BLaER1 (cell line): ENCODE data around the gene ASB12.

Experiments
- H3K27ac ChIP-seq: shearing (Covaris generic); formaldehyde crosslinking; 2 replicates; pipeline ENCODE4 v1.8.1; 2022
- H3K27me3 ChIP-seq: shearing (Covaris generic); formaldehyde crosslinking; 2 replicates; pipeline ENCODE4 v1.8.1; 2022
- H3K36me3 ChIP-seq: shearing (Covaris generic); formaldehyde crosslinking; 2 replicates; pipeline ENCODE4 v1.8.1; 2022
- H3K4me1 ChIP-seq: shearing (Covaris generic); formaldehyde crosslinking; 2 replicates; pipeline ENCODE4 v1.8.1; 2022
- H3K4me2 ChIP-seq: shearing (Covaris generic); formaldehyde crosslinking; 2 replicates; pipeline ENCODE4 v1.8.1; 2022
- H3K4me3 ChIP-seq: shearing (Covaris generic); formaldehyde crosslinking; 2 replicates; pipeline ENCODE4 v1.8.1; 2022
- H3K9ac ChIP-seq: shearing (Covaris generic); formaldehyde crosslinking; 2 replicates; pipeline ENCODE4 v1.8.1; 2022
- H3K9me3 ChIP-seq: shearing (Covaris generic); formaldehyde crosslinking; 2 replicates; pipeline ENCODE4 v1.8.1; 2022
- H4K20me1 ChIP-seq: shearing (Covaris generic); formaldehyde crosslinking; 2 replicates; pipeline ENCODE4 v1.8.1; 2022
- Cebpa-rat ChIP-seq: shearing (Covaris generic); IDR thresholded peaks from 2 replicates; pipeline ENCODE4 v1.8.1; 2022

ASB12 gene

DNA sequence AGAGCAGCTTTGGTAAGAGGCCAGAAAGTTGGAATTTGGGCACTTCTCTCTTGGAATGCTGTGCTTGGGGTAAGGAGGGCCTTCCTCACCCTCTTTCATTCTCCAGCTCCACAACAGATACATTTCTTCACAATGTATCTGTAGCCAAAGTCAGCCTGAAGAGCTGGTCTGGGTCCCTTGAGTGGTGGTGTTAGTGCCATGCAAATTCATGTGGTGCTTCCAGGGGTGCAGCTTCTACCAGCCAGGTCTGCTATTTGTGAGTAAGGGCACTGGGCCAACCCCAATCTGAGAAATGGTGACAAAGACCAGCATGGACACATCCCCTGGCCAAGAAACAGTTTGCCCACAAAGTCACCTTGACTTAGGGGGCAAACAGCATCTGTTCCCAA, 42.7 kb downstream of the ASB12 start:
- peaks cover 12% of the 10 kb centered on the region for H3K27me3 ChIP-seq
- peaks cover 47% of the 10 kb centered on the region for H3K36me3 ChIP-seq
- no peaks in the 10 kb centered on the region for H3K4me1 ChIP-seq
- no peaks in the 10 kb centered on the region for H3K9me3 ChIP-seq
- H3K9ac ChIP-seq = no peak overlapping the region
- H3K4me2 ChIP-seq = no peak overlapping the region
- no peak overlapping the region for H3K4me3 ChIP-seq
- 0 out of 2 replicates have a peak, but pooled peaks cover 2% of the 10 kb centered on the region for H4K20me1 ChIP-seq
- no peak overlapping the region for H3K27ac ChIP-seq
- no peak for TF ChIP-seq Cebpa-rat

DNA sequence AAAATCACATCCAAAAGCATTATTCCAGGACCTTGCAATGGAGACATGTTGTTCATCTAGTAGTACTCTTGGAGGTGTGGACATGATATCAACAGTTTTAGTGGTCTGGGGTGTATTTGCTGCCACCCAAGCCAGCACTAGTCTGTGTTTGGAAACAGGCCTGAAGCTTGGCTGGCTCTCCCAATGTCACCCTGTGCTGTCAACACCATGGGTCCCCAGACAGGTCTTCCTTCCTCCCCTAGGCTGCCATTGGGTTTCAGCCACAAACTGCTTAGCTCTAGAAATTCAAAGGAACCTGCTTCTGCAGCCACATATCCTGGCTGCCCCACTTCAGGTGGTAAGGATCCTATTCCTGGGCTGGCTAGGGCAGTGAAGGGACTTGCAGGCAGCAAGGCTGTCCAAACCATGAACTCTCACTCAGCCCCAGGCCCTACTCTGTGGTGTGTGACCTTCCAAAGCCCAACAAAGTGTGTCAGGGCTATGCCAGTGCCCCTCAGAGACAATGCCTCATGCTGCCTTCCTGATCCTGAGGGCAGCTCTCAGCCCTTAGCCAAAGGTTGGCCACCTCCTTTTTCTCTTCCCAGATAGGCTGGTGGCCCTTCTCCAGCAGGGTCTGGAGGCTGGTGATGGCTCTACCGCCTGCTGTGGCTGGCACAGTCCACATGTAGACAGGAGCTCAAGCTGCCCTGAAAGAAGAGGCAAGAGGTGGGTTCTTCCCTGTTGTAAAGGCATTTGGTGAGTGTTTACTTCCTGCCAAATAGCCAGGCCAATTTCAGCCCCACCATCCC, 43.2 kb downstream of the ASB12 start:
- Histone ChIP-seq H3K4me1 (no peaks in the 10 kb centered on the region), H3K4me2 (no peak overlapping the region), H3K9me3 (no peaks in the 10 kb centered on the region), H3K4me3 (no peak overlapping the region), H4K20me1 (no peaks in the 10 kb centered on the region), H3K9ac (no peak overlapping the region), H3K27ac (no peak overlapping the region), H3K36me3 (peaks cover 41% of the 10 kb centered on the region), H3K27me3 (peaks cover 12% of the 10 kb centered on the region)
- TF ChIP-seq Cebpa-rat = no peak

DNA sequence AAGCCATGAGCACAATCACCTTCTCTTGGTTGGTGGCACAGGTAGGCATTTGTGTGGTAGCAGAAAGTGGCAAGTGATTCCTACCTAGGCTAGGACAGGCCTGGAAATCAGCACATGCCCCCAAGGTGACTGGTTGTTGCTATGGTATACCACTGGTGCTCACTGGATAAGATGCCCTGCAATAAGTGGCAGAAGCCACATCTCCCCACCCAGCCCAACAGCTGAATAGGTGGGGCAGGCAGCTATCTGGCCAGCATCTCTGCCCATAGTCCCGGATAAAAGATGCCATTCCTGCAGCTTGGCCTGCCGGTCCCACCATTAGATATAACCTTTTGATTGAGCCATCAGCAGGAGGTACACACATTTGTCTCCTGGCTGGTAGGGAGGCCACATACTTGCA, 46.0 kb downstream of the ASB12 start:
- H3K36me3 ChIP-seq = peaks cover 17% of the 10 kb centered on the region

DNA sequence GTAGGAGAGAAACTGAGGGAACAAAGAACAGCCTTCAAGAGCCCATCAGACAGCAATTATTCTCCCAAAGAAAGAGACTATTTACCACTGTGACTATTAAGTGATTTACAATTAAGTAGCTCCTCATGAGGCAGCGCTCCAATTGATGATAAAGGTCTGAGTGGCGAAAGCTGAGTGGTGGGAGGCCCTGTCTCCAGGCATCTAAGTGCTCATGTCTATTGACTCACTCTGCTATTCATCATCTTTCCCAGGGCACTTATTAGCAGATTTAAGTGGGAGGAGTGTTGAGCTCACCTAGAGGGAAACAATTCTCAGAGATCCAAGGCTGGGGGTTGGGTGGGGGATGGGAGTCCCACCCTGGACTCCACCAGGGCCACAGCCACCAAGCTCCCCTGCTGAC, 48.2 kb downstream of the ASB12 start:
- peaks cover 12% of the 10 kb centered on the region for H3K27me3 ChIP-seq
- H3K4me1 ChIP-seq = no peaks in the 10 kb centered on the region
- no peak for TF ChIP-seq Cebpa-rat
- H3K27ac ChIP-seq = no peak overlapping the region
- H3K4me2 ChIP-seq = no peak overlapping the region
- no peak overlapping the region for H3K4me3 ChIP-seq
- no peaks in the 10 kb centered on the region for H4K20me1 ChIP-seq
- H3K9me3 ChIP-seq = no peaks in the 10 kb centered on the region
- H3K36me3 ChIP-seq = peaks cover under 1% of the 10 kb centered on the region; the same call in 1 of the 2 replicates
- no peak overlapping the region for H3K9ac ChIP-seq

More for the DNA sequence above, 46.0 kb downstream of the ASB12 start:
- Histone ChIP-seq H3K27me3 (peaks cover 12% of the 10 kb centered on the region), H3K4me1 (no peaks in the 10 kb centered on the region), H4K20me1 (no peaks in the 10 kb centered on the region), H3K9me3 (no peaks in the 10 kb centered on the region), H3K4me2 (no peak overlapping the region), H3K9ac (no peak overlapping the region), H3K27ac (no peak overlapping the region), H3K4me3 (no peak overlapping the region)
- TF ChIP-seq Cebpa-rat = no peak

DNA sequence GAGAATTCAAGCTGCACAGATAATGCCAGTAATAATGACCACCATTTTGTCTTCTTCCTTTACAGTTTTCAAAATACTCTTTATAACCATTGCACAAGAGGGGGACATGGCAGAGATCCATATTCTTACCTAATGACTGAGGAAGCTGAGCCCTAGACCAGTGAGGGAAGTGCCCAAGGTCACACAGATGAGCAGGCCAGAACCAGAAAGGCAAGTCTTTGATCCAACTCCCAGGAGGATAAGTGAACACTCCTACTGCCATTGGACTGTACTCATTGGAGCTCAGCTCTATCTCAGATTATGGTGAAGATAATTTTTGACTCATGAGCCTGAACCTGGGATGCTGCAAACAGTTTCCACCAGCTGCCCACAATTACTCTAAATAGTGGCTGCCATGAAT, 53.5 kb downstream of the ASB12 start:
- Histone ChIP-seq H4K20me1 (no peaks in the 10 kb centered on the region), H3K9me3 (no peaks in the 10 kb centered on the region), H3K4me2 (no peak overlapping the region), H3K36me3 (no peaks in the 10 kb centered on the region), H3K4me3 (no peak overlapping the region), H3K4me1 (no peaks in the 10 kb centered on the region), H3K27ac (no peak overlapping the region), H3K27me3 (peaks cover 3% of the 10 kb centered on the region; the same call in 1 of the 2 replicates), H3K9ac (no peak overlapping the region)
- TF ChIP-seq Cebpa-rat = no peak
